ENCODE results near the gene RAB3GAP1.

Gene RAB3GAP1

DNA sequence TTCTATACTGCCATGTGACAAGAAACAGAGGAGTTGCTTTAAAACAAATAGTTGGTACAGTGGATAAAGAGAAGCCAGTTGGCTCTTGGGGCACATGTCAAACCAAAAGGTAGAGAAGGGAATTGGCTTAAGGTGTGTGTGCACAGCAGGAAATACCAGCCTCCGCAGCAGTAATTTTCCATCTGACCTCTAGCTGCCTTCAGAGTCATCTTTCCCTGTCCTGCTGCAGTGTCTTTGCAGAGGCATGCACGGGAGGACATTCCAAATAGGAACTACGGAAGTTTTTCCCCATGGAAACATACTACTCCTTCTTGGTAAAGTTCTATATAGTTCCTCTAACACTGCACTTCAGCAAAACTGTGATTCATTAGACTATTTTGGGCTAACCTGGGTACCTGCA, 99.5 kb downstream of the RAB3GAP1 start:
- DNase-seq: no peak
- in situ Hi-C loops (cut with MboI; ENCODE audit: low pct_unique_long_range_greater_than_20kb, low sequenced_read_pairs): no loop called here

DNA sequence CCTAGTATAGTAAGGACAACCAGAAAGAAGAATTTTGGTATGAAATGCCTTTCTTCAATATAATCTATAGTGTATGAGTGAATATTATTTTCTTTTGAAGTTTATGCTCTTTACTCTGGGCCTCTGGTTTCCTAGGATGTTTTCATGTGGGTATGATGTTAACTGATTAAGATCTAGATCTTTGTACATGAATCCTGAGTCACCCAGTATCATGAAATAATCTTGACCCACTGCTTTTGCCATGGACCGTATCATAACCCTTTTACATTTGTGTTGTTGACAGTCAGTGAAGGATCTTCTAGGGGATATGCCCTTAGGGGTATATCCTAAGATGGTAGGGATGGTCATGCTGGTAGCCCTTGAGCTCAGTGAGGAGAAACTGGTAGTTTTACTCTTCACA, 100.3 kb downstream of the RAB3GAP1 start:
- DNase-seq: no peak
- in situ Hi-C loops (cut with MboI; ENCODE audit: low pct_unique_long_range_greater_than_20kb, low sequenced_read_pairs): no loop called here

DNA sequence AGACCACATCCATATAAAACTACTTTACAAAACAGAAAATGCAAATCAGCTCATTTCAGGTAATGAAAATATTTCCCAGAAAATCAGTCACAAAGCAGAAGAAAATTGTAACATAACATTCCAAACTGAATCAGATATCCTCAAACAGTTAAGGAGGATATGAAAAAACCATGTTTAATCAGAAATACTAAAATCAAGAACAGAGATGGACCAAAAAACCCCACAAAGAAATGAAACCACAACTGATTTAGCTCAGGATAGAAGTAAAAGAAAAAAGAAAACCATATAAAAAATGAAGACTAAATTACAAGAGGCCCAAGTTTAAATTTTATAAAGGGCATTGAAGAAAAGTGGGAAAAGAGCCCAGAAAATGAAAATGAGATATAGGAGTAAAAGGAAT, 102.9 kb downstream of the RAB3GAP1 start:
- in situ Hi-C loops (cut with MboI; ENCODE audit: low pct_unique_long_range_greater_than_20kb, low sequenced_read_pairs): no loop called here
- no peak for DNase-seq

DNA sequence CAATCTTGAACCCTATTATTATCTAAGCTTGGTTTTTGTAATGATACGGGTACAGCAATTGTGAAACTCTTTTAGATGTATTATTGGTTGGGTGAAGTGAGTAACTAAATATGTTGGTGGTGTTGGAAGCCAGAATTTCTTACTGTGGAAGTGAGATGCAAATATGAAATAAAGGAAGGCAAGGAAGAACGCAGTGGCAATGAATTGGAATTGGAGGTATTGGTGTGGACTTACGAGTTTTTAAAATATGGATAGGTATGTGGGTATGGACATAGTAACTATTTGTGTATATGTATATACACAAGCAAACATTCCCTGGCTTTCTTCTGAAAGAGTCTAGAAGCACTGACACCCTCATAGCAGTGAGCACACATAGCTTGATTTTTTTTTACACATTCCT, 105.8 kb downstream of the RAB3GAP1 start:
- in situ Hi-C loops (cut with MboI; ENCODE audit: low pct_unique_long_range_greater_than_20kb, low sequenced_read_pairs): no loop called here
- DNase-seq: no peak

DNA sequence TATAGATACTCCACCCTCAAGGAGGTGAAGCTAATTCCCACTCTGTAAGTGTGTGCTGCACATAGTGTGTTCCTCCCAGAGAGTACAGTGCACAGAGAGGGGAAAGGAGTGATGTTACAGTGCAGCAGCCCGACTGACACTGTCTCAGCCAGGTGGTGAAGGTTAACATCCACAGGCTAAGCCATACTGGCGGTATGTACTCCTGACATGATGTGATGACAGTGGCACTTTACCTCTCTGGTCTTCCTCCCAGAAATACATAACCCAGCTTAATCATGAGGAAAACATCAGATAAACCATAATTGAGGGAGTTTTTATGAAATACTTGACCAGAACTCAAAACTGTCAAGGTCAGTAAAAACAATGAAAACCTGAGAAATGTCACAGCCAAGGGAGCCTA, 107.1 kb downstream of the RAB3GAP1 start:
- DNase-seq: no peak
- in situ Hi-C loops (cut with MboI; ENCODE audit: low pct_unique_long_range_greater_than_20kb, low sequenced_read_pairs): no loop called here

DNA sequence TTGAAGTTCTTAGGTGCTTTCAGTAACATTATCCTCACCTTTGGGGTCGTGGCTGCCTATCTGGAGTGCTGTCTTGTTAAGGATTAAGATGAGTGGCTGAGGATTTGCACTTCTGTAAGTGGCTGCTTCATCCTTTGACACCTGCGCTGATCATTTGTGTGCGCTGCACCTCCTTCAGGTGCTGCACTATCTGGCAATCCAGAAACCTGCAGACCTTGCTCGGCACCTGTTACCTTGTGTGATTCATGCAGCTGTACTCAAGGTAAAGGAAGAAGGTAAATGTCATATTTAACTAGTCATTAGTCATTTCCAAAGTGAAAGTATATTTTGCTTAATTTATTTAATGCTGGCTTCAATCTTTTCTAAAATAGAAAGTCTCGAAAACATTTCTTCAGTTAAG, 110.3 kb downstream of the RAB3GAP1 start:
- DNase-seq: no peak
- in situ Hi-C loops (cut with MboI; ENCODE audit: low pct_unique_long_range_greater_than_20kb, low sequenced_read_pairs): no loop called here

DNA sequence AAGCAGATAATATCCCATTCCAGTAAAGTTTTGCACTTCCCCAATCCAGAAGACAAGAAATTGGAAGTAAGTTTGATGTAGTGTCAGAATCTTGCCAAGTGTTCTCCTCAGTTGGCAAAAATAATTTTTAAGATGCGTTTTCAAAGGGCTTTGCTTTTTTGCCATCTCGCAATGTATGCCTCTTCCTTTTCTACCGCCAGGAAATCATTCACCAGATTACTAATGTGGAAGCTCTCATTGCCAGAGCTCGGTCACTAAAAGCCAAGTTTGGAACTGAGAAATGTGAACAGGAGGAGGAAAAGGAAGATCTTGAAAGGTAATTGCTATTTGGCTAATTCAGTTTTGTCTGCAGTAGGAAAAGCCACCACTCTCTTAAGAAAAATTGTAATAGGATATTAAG, 110.7 kb downstream of the RAB3GAP1 start:
- in situ Hi-C loops (cut with MboI; ENCODE audit: low pct_unique_long_range_greater_than_20kb, low sequenced_read_pairs): no loop called here
- DNase-seq: no peak

DNA sequence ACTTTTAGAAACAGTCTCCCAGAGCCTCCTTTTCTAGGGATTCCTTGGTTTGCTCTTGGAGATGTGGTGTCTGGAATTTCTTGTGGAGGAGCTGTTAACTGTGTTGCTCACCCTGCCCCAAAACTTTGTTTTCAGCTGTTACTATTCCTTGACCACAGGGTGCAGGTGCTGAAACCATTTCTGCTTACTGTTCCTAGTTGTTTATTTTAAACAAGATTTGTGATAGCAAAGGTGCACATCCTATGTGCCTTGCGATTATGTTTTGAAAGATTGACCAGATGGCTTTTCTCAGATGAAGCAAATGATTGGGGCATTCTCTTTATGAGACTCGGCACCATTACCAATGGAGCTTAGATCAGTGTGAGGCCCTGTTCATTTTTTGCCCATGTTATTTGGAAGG, 111.2 kb downstream of the RAB3GAP1 start:
- DNase-seq: no peak
- in situ Hi-C loops (cut with MboI; ENCODE audit: low pct_unique_long_range_greater_than_20kb, low sequenced_read_pairs): no loop called here

DNA sequence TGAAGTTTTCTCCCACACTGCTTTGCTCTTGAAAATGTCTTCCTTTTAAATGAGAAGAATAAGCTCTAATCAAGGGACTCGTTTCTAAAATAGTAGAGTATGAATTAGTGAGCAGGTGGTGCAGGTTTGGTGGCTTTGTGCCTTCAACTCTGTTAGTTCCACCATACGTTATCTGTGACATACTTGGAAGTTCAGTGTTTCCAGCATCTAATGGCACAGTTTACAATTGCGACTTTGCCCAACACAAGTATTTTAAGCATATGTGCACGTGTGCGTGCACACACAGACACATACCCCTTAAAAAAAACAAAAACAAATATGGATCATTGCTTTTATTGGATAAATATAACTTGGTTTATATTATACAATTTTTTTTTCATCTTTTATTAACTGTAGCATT, 111.8 kb downstream of the RAB3GAP1 start:
- in situ Hi-C loops (cut with MboI; ENCODE audit: low pct_unique_long_range_greater_than_20kb, low sequenced_read_pairs): no loop called here
- no peak for DNase-seq

DNA sequence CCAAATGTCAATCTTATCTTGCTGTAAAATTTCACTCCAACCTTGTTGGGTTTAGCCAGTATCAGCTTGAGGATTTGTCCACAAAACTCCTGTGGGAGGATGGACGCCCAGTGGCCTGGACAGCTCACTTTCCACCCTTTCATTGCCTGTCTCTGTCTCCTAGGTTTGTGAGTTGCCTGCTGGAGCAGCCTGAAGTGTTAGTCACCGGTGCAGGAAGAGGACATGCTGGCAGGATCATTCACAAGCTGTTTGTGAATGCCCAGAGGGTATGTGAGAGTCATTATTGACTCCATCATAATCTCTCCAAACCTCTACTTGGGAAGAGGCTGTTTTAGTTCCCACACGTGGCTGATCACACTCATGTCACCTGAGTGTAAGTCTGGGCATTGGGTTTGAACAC, 112.3 kb downstream of the RAB3GAP1 start:
- no peak for DNase-seq
- in situ Hi-C loops (cut with MboI; ENCODE audit: low pct_unique_long_range_greater_than_20kb, low sequenced_read_pairs): no loop called here

DNA sequence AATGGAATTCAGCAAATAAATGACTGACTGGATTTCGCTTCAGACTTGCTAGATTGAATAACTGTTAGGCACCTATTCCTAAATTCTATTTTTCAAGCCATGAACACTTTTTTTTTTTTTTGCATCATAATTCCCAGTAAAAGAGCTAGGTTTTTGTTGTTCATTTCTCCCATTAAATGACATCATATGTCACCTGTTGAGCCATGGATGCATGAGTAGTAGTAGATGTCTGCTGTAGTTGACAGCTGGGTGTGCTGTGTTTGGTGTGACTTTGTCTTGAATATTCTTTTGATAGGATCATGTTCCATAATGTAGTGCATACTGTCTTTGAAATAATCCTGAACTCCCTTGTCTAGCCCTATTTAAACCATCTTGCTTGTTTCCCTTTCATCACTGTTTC, 115.2 kb downstream of the RAB3GAP1 start:
- no peak for DNase-seq
- in situ Hi-C loops (cut with MboI; ENCODE audit: low pct_unique_long_range_greater_than_20kb, low sequenced_read_pairs): no loop called here

DNA sequence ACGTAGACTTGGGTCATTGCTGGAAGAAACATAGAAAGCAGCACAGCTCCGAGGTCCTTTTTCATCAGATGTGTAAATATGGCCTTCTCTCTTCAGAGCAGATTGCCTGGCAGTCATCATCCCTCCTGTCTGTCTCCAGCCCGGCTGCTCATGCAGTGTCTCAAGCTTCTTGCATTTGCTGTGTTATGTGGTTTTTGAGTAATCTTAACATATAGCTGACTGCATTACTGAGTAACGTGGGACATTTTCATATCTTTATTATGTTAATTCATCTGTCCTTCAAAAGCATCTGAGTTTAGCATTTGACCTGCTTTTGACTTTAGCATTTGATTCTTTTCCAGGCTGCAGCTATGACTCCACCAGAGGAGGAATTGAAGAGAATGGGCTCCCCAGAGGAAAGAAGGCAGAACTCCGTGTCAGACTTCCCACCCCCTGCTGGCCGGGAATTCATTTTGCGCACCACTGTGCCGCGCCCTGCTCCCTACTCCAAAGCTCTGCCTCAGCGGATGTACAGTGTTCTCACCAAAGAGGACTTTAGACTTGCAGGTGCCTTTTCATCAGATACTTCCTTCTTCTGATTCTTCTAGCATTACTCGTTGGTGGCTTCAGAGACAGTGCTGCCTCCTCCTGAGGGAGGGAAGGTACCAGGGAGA, 116.2 kb downstream of the RAB3GAP1 start:
- in situ Hi-C loops (cut with MboI; ENCODE audit: low pct_unique_long_range_greater_than_20kb, low sequenced_read_pairs): no loop called here
- DNase-seq: no peak

DNA sequence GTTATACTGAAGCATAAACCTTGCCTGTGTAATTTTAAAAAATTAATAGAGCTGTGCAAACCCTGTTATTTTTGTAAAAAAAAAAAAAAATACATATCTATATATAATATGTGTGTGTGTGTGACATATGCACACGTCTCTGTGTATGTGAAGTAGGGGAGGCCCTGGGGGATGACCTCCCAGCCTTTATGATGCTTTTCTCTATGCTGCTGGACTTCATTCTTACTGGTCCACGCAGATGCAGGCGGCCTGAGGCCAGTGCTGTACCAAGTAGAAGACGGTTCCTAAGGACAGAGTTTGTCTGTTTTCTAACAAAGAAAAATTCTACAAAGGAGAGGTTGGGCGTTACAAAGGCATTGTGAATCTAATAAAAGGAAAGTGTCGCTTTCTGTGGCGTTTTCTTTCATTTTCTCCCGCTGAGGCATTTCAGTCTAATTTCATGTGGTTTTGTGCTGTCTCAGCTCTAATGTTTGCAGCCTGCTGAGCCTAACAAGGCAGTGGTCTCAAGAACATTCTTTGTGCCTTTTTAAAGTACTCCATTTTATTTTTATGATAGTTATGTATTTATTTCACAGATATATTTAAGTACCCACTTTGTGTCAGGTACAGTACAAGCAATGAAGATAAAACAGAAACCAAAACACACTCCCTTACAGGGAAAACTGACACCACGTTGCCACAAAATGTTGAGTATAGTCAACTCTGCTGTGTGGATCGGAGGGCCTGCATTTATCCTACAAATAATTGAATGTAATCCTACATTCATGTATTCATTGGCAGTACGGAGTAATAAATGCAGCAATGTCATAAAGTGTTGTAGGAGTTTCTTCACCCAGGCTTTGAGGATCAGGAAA, 118.0 kb downstream of the RAB3GAP1 start:
- in situ Hi-C loops (cut with MboI; ENCODE audit: low pct_unique_long_range_greater_than_20kb, low sequenced_read_pairs): no loop called here
- DNase-seq: no peak

DNA sequence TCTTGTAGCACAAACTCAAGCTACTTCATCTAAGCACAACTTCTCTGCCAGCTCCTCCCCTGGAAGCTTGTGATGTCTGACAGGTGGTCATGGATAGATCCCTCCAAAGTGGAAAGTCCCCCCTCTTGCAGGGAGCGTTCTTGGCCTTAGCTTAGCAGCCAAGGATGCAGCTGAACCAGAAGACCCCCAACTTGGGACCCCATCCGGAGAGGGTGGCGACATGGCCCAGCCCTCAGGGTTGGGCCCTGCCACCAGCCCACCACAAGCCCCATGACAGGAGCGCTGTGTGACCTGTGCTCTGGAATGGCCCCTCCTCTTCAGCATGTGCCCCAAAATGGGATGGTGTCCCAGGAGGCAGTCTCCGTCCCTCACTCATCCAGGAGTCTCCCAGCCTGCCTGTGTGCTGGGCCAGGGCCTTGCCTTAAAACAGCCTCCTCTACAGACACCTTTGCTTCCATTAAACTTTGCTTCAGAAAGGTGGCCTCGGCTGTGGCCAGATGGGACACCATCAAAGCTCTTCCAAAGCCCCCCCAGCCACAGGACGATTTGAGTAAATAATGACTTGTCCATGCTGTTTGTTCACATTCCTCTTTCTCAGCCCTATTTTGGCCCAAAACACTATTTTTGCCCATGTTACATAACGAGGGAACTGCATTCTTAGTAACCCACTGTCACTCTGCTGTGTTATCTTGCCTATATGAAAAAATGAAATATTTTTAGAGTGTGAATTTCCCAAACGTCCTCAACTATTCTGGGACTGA, 122.1 kb downstream of the RAB3GAP1 start:
- DNase-seq: no peak
- in situ Hi-C loops (cut with MboI; ENCODE audit: low pct_unique_long_range_greater_than_20kb, low sequenced_read_pairs): no loop called here

DNA sequence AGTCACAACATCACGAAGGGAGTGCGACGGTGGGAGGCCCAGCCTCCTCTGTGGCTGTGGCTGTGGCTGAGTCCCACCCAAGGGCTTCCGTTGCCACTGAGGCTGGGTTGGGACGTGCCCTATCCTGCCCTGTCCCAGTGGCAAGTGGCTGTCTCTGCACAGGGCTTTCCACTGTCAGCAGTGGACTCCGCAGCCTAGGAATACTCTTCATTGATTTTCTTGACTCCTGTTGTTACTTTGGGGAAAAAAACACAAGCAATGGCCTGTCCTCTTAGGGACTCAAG, 122.7 kb downstream of the RAB3GAP1 start:
- in situ Hi-C loops (cut with MboI; ENCODE audit: low pct_unique_long_range_greater_than_20kb, low sequenced_read_pairs): no loop called here
- DNase-seq: no peak

DNA sequence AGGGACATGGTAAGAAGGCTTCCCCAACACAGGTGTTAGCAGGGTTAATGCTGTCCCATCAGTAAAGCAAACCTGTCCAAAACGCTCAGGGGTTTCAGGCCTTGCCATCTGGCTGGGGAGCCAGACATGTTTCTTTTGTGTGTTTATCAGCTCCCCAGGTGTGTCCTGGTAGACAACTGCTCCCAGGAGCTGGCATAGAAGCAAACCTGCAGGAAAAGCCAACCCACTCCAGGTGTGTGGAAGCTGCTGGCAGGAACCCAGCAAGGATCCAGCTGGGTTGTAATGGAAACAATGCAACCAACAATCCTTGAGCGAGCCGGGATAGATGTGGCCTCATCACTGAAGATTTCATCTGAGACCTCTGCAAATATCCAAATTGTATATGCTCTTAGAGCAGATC, 123.1 kb downstream of the RAB3GAP1 start:
- no peak for DNase-seq

DNA sequence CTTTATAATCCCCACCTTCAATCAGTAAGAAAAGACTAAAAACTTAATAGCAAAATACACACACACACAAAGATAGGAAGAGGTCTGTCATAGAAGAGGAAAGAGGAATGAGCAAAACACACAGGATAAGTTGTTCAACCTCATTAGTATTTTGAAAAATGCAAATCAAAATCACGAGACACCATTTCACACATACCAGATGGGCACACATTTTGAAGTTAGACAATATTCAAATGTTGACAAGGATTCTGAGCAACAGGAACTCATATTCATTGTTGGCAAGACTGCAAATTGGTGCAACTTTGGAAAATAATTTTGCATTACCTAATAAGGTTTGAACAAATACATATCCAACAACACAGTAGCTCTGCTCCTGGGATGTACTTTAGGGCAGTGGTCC, 127.6 kb downstream of the RAB3GAP1 start:
- no peak for DNase-seq
- in situ Hi-C loops (cut with MboI; ENCODE audit: low pct_unique_long_range_greater_than_20kb, low sequenced_read_pairs): no loop called here

More for the DNA sequence above, 123.1 kb downstream of the RAB3GAP1 start:
- in situ Hi-C loops (cut with MboI; ENCODE audit: low pct_unique_long_range_greater_than_20kb, low sequenced_read_pairs): no loop called here

DNA sequence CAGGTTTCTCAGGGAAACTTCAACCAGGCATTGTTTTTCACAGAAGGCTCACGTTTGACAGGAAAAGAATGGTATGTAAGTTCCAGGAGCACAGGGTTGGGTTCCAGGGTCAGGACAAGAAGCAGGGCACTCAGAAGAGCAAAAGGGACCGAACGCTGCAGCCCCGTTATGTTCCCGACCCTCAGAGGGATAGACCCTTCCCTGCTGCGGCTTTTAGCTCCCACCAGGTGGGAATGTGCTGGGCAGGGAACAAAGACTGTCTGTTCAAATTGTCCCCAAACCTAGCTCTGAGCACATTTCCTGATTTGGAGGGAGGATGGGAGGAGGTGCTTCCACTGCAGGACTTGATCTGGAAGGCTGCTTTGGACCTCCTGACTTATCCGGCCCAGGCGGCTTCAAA, 130.1 kb downstream of the RAB3GAP1 start:
- no peak for DNase-seq
- in situ Hi-C loops (cut with MboI; ENCODE audit: low pct_unique_long_range_greater_than_20kb, low sequenced_read_pairs): no loop called here

DNA sequence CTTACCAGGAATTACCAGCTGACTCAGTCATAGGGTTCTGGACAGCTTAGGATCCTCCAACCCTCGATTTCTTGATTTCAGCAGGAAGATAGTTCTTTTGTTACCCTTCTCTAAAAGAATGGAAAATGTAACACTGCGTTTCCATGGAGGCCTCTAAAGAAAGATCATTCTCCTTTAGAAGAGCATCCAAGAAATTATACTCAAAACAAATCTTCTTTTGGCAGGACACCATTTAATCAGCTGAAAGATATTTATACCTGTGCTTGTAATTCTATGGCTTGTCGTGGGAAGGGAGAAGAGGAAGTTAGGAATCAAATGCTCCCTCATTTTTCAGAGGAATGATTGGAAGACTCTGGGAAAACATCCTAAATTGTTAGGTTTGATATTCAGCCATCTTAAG, 130.5 kb downstream of the RAB3GAP1 start:
- in situ Hi-C loops (cut with MboI; ENCODE audit: low pct_unique_long_range_greater_than_20kb, low sequenced_read_pairs): no loop called here
- no peak for DNase-seq

DNA sequence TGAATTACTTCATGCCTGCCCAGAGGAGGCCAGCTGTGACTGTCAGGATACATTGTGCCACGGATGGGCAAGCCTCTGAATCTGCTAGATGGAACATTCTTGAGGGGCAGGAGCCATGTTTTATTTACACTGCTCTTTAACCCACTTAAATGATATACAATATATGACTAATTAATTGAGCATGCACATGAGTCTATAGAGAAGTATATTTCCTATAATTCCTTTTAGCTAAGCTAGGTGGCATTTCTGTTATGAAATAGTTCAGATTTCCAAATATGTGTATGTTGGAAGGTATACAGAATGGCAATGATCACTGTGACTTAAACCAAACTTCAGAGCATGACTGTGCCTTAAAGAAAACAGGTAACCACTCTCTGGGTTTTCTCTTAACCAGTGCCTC, 131.7 kb downstream of the RAB3GAP1 start:
- no peak for DNase-seq
- in situ Hi-C loops (cut with MboI; ENCODE audit: low pct_unique_long_range_greater_than_20kb, low sequenced_read_pairs): no loop called here
